SK-N-SH treated with all-trans-retinoic acid at 6 μM for 48 hours (cell line): ENCODE results near the gene PID1.

Experiments
- ATAC-seq: fragments of 200-7000 bp; cut with Tn5 transposase; 3 replicates; pipeline ENCODE4 v1.9.1; 2020; ENCODE audit warnings: mild to moderate bottlenecking, moderate library complexity
- ARNTL ChIP-seq: fragments of 450-650 bp; formaldehyde crosslinking; IDR thresholded peaks from 2 replicates; pipeline ENCODE4 v1.5.0; 2020; ENCODE audit warnings: low read depth, mild to moderate bottlenecking, moderate library complexity, borderline replicate concordance
- BACH2 ChIP-seq: fragments of 250-450 bp; sonication (Bioruptor Pico); IDR thresholded peaks from 2 replicates; pipeline ENCODE4 v1.9.0; 2021; ENCODE audit warnings: mild to moderate bottlenecking, borderline replicate concordance
- CSDC2 ChIP-seq: fragments of 250-450 bp; sonication (Bioruptor Pico); IDR thresholded peaks from 2 replicates; pipeline ENCODE4 v1.5.0; 2020; ENCODE audit warnings: mild to moderate bottlenecking, moderate library complexity
- ESRRG ChIP-seq: fragments of 250-450 bp; sonication (Bioruptor Pico); IDR thresholded peaks from 2 replicates; pipeline ENCODE4 v1.6.1; 2021; ENCODE audit warnings: mild to moderate bottlenecking
- GLIS3 ChIP-seq: fragments of 250-450 bp; sonication (Bioruptor Pico); IDR thresholded peaks from 2 replicates; pipeline ENCODE4 v1.5.0; 2020; ENCODE audit warnings: mild to moderate bottlenecking, moderate library complexity
- ISL1 ChIP-seq: fragments of 250-450 bp; sonication (Bioruptor Pico); IDR thresholded peaks from 2 replicates; pipeline ENCODE4 v2.1.2; 2022; ENCODE audit warnings: mild to moderate bottlenecking, moderate library complexity
- OSR1 ChIP-seq: fragments of 250-450 bp; sonication (Bioruptor Pico); IDR thresholded peaks from 2 replicates; pipeline ENCODE4 v1.8.0; 2022; ENCODE audit warnings: moderate library complexity, mild to moderate bottlenecking, inconsistent platforms
- POU6F1 ChIP-seq: fragments of 250-450 bp; sonication (Bioruptor Pico); IDR thresholded peaks from 2 replicates; pipeline ENCODE4 v1.8.0; 2021; ENCODE audit warnings: low read depth, mild to moderate bottlenecking, moderate library complexity, borderline replicate concordance
- PPARA ChIP-seq: fragments of 250-450 bp; sonication (Bioruptor Pico); IDR thresholded peaks from 2 replicates; pipeline ENCODE4 v1.5.0; 2020; ENCODE audit warnings: mild to moderate bottlenecking, borderline replicate concordance
- RARB ChIP-seq: fragments of 250-450 bp; sonication (Bioruptor Pico); IDR thresholded peaks from 2 replicates; pipeline ENCODE4 v1.8.0; 2021; ENCODE audit warnings: mild to moderate bottlenecking, moderate library complexity
- SNAI2 ChIP-seq: fragments of 250-450 bp; sonication (Bioruptor Pico); IDR thresholded peaks from 2 replicates; pipeline ENCODE4 v1.5.0; 2020; ENCODE audit warnings: mild to moderate bottlenecking, moderate library complexity
- TCF4 ChIP-seq: fragments of 250-450 bp; sonication (Bioruptor Pico); IDR thresholded peaks from 2 replicates; pipeline ENCODE4 v1.8.0; 2021; ENCODE audit warnings: mild to moderate bottlenecking, moderate library complexity, borderline replicate concordance
- TOX ChIP-seq: fragments of 250-450 bp; sonication (Bioruptor Pico); IDR thresholded peaks from 2 replicates; pipeline ENCODE4 v1.8.0; 2021; ENCODE audit warnings: mild to moderate bottlenecking, moderate library complexity, borderline replicate concordance
- ZC3H10 ChIP-seq: fragments of 250-450 bp; sonication (Bioruptor Pico); IDR thresholded peaks from 2 replicates; pipeline ENCODE4 v1.5.1; 2021; ENCODE audit warnings: mild to moderate bottlenecking, moderate library complexity
- ZFP3 ChIP-seq: fragments of 250-450 bp; sonication (Bioruptor Pico); IDR thresholded peaks from 2 replicates; pipeline ENCODE4 v1.5.0; 2020; ENCODE audit warnings: mild to moderate bottlenecking, moderate library complexity
- ZFP30 ChIP-seq: fragments of 450-650 bp; formaldehyde crosslinking; IDR thresholded peaks from 2 replicates; pipeline ENCODE4 v1.5.0; 2022; ENCODE audit warnings: mild to moderate bottlenecking, moderate library complexity
- ZNF565 ChIP-seq: fragments of 450-650 bp; formaldehyde crosslinking; conservative IDR thresholded peaks from 2 replicates; pipeline ENCODE4 v1.5.0; 2020; ENCODE audit warnings: low read depth, mild to moderate bottlenecking, moderate library complexity
- ZNF70 ChIP-seq: fragments of 450-650 bp; formaldehyde crosslinking; IDR thresholded peaks from 2 replicates; pipeline ENCODE4 v1.5.0; 2020; ENCODE audit warnings: mild to moderate bottlenecking, moderate library complexity
- TF ChIP-seq, protein P1 (sequence below): fragments of 250-450 bp; sonication (Bioruptor Pico); IDR thresholded peaks from 2 replicates; pipeline ENCODE4 v1.5.1; 2021; ENCODE audit warnings: mild to moderate bottlenecking, moderate library complexity
- TF ChIP-seq, protein P2 (sequence below): fragments of 250-450 bp; sonication (Bioruptor Pico); IDR thresholded peaks from 2 replicates; pipeline ENCODE4 v1.8.0; 2020; ENCODE audit warnings: mild to moderate bottlenecking, moderate library complexity, borderline replicate concordance
- TF ChIP-seq, protein P3 (sequence below): fragments of 250-450 bp; sonication (Bioruptor Pico); IDR thresholded peaks from 2 replicates; pipeline ENCODE4 v1.5.1; 2020; ENCODE audit warnings: low read depth, mild to moderate bottlenecking, moderate library complexity

The PID1 gene

GRCh38 chr2:229179628-229180027 lies 91.5 kb downstream of the PID1 start:
- TF ChIP-seq, protein P1, sequence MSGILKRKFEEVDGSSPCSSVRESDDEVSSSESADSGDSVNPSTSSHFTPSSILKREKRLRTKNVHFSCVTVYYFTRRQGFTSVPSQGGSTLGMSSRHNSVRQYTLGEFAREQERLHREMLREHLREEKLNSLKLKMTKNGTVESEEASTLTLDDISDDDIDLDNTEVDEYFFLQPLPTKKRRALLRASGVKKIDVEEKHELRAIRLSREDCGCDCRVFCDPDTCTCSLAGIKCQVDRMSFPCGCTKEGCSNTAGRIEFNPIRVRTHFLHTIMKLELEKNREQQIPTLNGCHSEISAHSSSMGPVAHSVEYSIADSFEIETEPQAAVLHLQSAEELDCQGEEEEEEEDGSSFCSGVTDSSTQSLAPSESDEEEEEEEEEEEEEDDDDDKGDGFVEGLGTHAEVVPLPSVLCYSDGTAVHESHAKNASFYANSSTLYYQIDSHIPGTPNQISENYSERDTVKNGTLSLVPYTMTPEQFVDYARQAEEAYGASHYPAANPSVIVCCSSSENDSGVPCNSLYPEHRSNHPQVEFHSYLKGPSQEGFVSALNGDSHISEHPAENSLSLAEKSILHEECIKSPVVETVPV (CRISPR knock-in tag): no peak
- no peak for TF ChIP-seq TCF4 (CRISPR knock-in tag)
- no peak for TF ChIP-seq CSDC2
- no peak for TF ChIP-seq TOX (CRISPR knock-in tag)
- no peak for TF ChIP-seq GLIS3 (CRISPR knock-in tag)
- no peak for TF ChIP-seq ISL1
- TF ChIP-seq SNAI2 (CRISPR knock-in tag): no peak
- TF ChIP-seq ZFP3: no peak
- TF ChIP-seq PPARA (CRISPR knock-in tag): no peak
- no peak for TF ChIP-seq ESRRG (CRISPR knock-in tag)
- no peak for TF ChIP-seq ZFP30
- no peak for TF ChIP-seq POU6F1
- TF ChIP-seq RARB: no peak
- ATAC-seq: no peak

DNA sequence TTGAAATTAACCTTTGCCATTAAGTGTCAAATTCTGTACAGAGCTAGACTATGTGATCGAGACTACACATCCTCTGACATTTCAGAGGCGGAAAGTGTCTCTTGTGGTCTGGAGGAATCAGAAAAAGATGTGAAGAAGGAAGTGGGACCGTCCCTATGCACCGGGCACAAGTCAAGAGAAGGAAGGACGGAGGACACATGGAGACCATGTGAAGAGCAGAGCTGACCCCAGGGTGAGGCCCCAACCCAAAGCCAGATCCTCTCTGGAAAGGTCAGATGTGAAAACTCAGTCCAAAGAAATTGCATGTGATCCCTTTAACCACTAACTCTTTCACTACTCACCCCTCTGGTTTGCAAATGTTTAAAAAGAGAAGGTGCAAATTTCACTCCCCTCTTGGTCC lies 92.4 kb downstream of the PID1 start:
- no peak for ATAC-seq
- TF ChIP-seq ZC3H10 (no peak), BACH2 (no peak), ZNF70 (CRISPR knock-in tag) (no peak), ARNTL (CRISPR knock-in tag) (no peak), POU6F1 (no peak), ESRRG (CRISPR knock-in tag) (no peak), ZNF565 (no peak), ZFP3 (no peak), CSDC2 (no peak), OSR1 (CRISPR knock-in tag) (no peak), ISL1 (no peak), GLIS3 (CRISPR knock-in tag) (no peak), ZFP30 (no peak), PPARA (CRISPR knock-in tag) (no peak)
- TF ChIP-seq, protein P2, sequence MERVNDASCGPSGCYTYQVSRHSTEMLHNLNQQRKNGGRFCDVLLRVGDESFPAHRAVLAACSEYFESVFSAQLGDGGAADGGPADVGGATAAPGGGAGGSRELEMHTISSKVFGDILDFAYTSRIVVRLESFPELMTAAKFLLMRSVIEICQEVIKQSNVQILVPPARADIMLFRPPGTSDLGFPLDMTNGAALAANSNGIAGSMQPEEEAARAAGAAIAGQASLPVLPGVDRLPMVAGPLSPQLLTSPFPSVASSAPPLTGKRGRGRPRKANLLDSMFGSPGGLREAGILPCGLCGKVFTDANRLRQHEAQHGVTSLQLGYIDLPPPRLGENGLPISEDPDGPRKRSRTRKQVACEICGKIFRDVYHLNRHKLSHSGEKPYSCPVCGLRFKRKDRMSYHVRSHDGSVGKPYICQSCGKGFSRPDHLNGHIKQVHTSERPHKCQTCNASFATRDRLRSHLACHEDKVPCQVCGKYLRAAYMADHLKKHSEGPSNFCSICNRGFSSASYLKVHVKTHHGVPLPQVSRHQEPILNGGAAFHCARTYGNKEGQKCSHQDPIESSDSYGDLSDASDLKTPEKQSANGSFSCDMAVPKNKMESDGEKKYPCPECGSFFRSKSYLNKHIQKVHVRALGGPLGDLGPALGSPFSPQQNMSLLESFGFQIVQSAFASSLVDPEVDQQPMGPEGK (CRISPR knock-in tag): no peak

- TF ChIP-seq ZFP3: no peak
- no peak for TF ChIP-seq POU6F1
- no peak for TF ChIP-seq SNAI2 (CRISPR knock-in tag)
- no peak for TF ChIP-seq ZNF70 (CRISPR knock-in tag)
- no peak for TF ChIP-seq PPARA (CRISPR knock-in tag)
- TF ChIP-seq ESRRG (CRISPR knock-in tag): no peak
- no peak for TF ChIP-seq ZFP30
- TF ChIP-seq BACH2: no peak
- no peak for TF ChIP-seq ZC3H10
- TF ChIP-seq, protein P3, sequence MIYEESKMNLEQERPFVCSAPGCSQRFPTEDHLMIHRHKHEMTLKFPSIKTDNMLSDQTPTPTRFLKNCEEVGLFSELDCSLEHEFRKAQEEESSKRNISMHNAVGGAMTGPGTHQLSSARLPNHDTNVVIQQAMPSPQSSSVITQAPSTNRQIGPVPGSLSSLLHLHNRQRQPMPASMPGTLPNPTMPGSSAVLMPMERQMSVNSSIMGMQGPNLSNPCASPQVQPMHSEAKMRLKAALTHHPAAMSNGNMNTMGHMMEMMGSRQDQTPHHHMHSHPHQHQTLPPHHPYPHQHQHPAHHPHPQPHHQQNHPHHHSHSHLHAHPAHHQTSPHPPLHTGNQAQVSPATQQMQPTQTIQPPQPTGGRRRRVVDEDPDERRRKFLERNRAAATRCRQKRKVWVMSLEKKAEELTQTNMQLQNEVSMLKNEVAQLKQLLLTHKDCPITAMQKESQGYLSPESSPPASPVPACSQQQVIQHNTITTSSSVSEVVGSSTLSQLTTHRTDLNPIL (CRISPR knock-in tag): no peak
- TF ChIP-seq TCF4 (CRISPR knock-in tag): no peak
- no peak for ATAC-seq
Observed at GRCh38 chr2:229178117-229178516, 93.0 kb downstream of the PID1 start.
